IMR-90 (cell line): ENCODE measurements around the gene KIF20B.

ENCODE experiments used
- CTCF ChIP-seq: conservative IDR thresholded peaks from 2 replicates; pipeline ENCODE4 v1.5.1; 2012; ENCODE audit warnings: mild to moderate bottlenecking, low read depth, low read length, improper control_type of control experiment
- MAFK ChIP-seq: IDR thresholded peaks from 2 replicates; pipeline ENCODE4 v1.6.1; 2012; ENCODE audit warnings: low read depth, low read length, improper control_type of control experiment
- POLR2A ChIP-seq: IDR thresholded peaks from 2 replicates; pipeline ENCODE4 v1.6.1; 2012; ENCODE audit warnings: mild to moderate bottlenecking, low read depth, low read length

- TF ChIP-seq CTCF (no peak), POLR2A (no peak), MAFK (no peak)
Observed at GRCh38 chr10:89702121-89702480, 711 bp downstream of the KIF20B start.
